WTC11 (cell line): Measurements from ENCODE around the gene ADGRF1. TPM values are rescaled to one million over a fixed set of nuclear protein-coding genes. Genes with fewer than 3 reads are reported as not detected.

Experiments
- ATAC-seq: fragments of 200-7000 bp; cut with Tn5 transposase; 2 replicates; pipeline ENCODE4 v1.10.0; 2021; ENCODE audit warnings: mild to moderate bottlenecking, moderate library complexity
- CTCF ChIA-PET: fragments of 300-600 bp; sonication (Branson Sonifier 250); formaldehyde crosslinking; loops from one replicate; lab custom pipeline; 2021; ENCODE audit warnings: antibody characterized with exemption; lab: Charles Lee
- POLR2A ChIA-PET: fragments of 350-600 bp; sonication (Branson Sonifier 250); formaldehyde crosslinking; loops from one replicate; lab custom pipeline; 2021; ENCODE audit warnings: antibody characterized with exemption; lab: Charles Lee
- DNase-seq: peaks from one replicate; pipeline ENCODE4 v3.0.0; 2021; ENCODE audit warnings: low spot score
- H3K27ac Mint-ChIP-seq: 2 replicates; pipeline ENCODE4 v1.8.0; 2021; ENCODE audit warnings: mixed read lengths
- H3K27me3 Mint-ChIP-seq: 2 replicates; pipeline ENCODE4 v1.8.0; 2021; ENCODE audit warnings: low read depth, mild to moderate bottlenecking, moderate library complexity, mixed read lengths
- H3K36me3 Mint-ChIP-seq: 2 replicates; pipeline ENCODE4 v1.8.0; 2021; ENCODE audit warnings: mixed read lengths
- H3K4me1 Mint-ChIP-seq: 2 replicates; pipeline ENCODE4 v1.8.0; 2022; ENCODE audit warnings: mixed read lengths
- H3K4me3 Mint-ChIP-seq: 2 replicates; pipeline ENCODE4 v1.8.0; 2021; ENCODE audit warnings: mild to moderate bottlenecking, moderate library complexity, mixed read lengths
- H3K9me3 Mint-ChIP-seq: 2 replicates; pipeline ENCODE4 v1.8.0; 2021; ENCODE audit warnings: mixed read lengths
- AR ChIP-seq: fragments of 250-450 bp; sonication (Bioruptor Pico); IDR thresholded peaks from 2 replicates; pipeline ENCODE4 v1.9.0; 2021; ENCODE audit warnings: mild to moderate bottlenecking
- CREM ChIP-seq: sonication (generic); formaldehyde crosslinking; IDR thresholded peaks from 2 replicates; pipeline ENCODE4 v1.8.1; 2022; ENCODE audit warnings: mild to moderate bottlenecking, missing genetic modification reagents, moderate library complexity
- E2F1 ChIP-seq: sonication (generic); formaldehyde crosslinking; IDR thresholded peaks from 2 replicates; pipeline ENCODE4 v1.8.0; 2022; ENCODE audit warnings: mild to moderate bottlenecking, missing genetic modification reagents
- ETV6 ChIP-seq: sonication (generic); formaldehyde crosslinking; IDR thresholded peaks from 2 replicates; pipeline ENCODE4 v1.8.1; 2022; ENCODE audit warnings: mild to moderate bottlenecking, missing genetic modification reagents
- FOXK1 ChIP-seq: sonication (generic); formaldehyde crosslinking; IDR thresholded peaks from 2 replicates; pipeline ENCODE4 v1.8.0; 2022; ENCODE audit warnings: mild to moderate bottlenecking, moderate library complexity, missing genetic modification reagents
- GABPB1 ChIP-seq: sonication (generic); formaldehyde crosslinking; IDR thresholded peaks from 2 replicates; pipeline ENCODE4 v1.8.1; 2023; ENCODE audit warnings: mild to moderate bottlenecking, missing genetic modification reagents
- HMGA2 ChIP-seq: fragments of 250-450 bp; sonication (Bioruptor Pico); IDR thresholded peaks from 2 replicates; pipeline ENCODE4 v1.4.0; 2021; ENCODE audit warnings: mild to moderate bottlenecking, moderate library complexity
- MYBL2 ChIP-seq: sonication (generic); formaldehyde crosslinking; IDR thresholded peaks from 2 replicates; pipeline ENCODE4 v1.8.1; 2023; ENCODE audit warnings: mild to moderate bottlenecking, moderate library complexity, missing genetic modification reagents
- STAT6 ChIP-seq: sonication (generic); formaldehyde crosslinking; conservative IDR thresholded peaks from 2 replicates; pipeline ENCODE4 v1.8.1; 2023; ENCODE audit warnings: mild to moderate bottlenecking, low read depth, missing genetic modification reagents, moderate library complexity
- TEAD4 ChIP-seq: sonication (generic); formaldehyde crosslinking; IDR thresholded peaks from 2 replicates; pipeline ENCODE4 v1.8.0; 2022; ENCODE audit warnings: mild to moderate bottlenecking, missing genetic modification reagents
- TP53 ChIP-seq: sonication (generic); formaldehyde crosslinking; IDR thresholded peaks from 2 replicates; pipeline ENCODE4 v1.8.1; 2023; ENCODE audit warnings: mild to moderate bottlenecking, missing genetic modification reagents
- USF2 ChIP-seq: sonication (generic); formaldehyde crosslinking; IDR thresholded peaks from 2 replicates; pipeline ENCODE4 v1.8.1; 2023; ENCODE audit warnings: mild to moderate bottlenecking, missing genetic modification reagents, moderate library complexity
- ZNF396 ChIP-seq: fragments of 250-450 bp; sonication (Bioruptor Pico); IDR thresholded peaks from 2 replicates; pipeline ENCODE4 v1.8.0; 2021; ENCODE audit warnings: mild to moderate bottlenecking, moderate library complexity, borderline replicate concordance
- ZNF512 ChIP-seq: sonication (generic); formaldehyde crosslinking; IDR thresholded peaks from 2 replicates; pipeline ENCODE4 v1.8.1; 2022; ENCODE audit warnings: missing genetic modification reagents, borderline replicate concordance
- total RNA-seq: library from RNA; stranded (reverse); gene quantifications from 3 replicates; pipeline ENCODE4 v1.2.3, GENCODE V29; 2021

The ADGRF1 gene
- total RNA-seq, 1 experiment from 2014 or later = 0.26 TPM

- TF ChIP-seq HMGA2 (CRISPR knock-in tag) = no peak
- no peak for TF ChIP-seq STAT6 (CRISPR knock-in tag)
- TF ChIP-seq E2F1 = no peak
- no peak for TF ChIP-seq ZNF396 (CRISPR knock-in tag)
- no peak for TF ChIP-seq TEAD4 (CRISPR knock-in tag)
- TF ChIP-seq FOXK1 (CRISPR knock-in tag) = no peak
- TF ChIP-seq ZNF512 (CRISPR knock-in tag) = no peak
- no peak for TF ChIP-seq AR (CRISPR knock-in tag)
- TF ChIP-seq MYBL2 (CRISPR knock-in tag) = no peak
- no peak for TF ChIP-seq CREM (CRISPR knock-in tag)
- TF ChIP-seq TP53 (CRISPR knock-in tag) = no peak
- no peak for TF ChIP-seq ETV6 (CRISPR knock-in tag)
Observed at GRCh38 chr6:47078991-47079390, 36.9 kb upstream of the ADGRF1 start (continued).

- CTCF ChIA-PET = no interaction called here
- TF ChIP-seq CREM (CRISPR knock-in tag) (no peak), GABPB1 (CRISPR knock-in tag) (peak; percentile 79), USF2 (no peak; the same call in 1 of the 2 replicates)
- Mint-ChIP-seq H3K9me3 (peaks cover 5% of the 10 kb centered on the region; the same call in 1 of the 2 replicates), H3K4me1 (peaks cover 8% of the 10 kb centered on the region), H3K27me3 (no peaks in the 10 kb centered on the region), H3K36me3 (no peaks in the 10 kb centered on the region), H3K27ac (0 out of 2 replicates have a peak overlapping the region, but pooled peaks have one; percentile 17), H3K4me3 (no peak overlapping the region)
- POLR2A ChIA-PET = no interaction called here
- no peak for DNase-seq
- no peak for ATAC-seq
Observed at GRCh38 chr6:47076422-47077344, 34.6 kb upstream of the ADGRF1 start.
